HepG2 (cell line): Measurements from ENCODE around the gene TSC22D1. TPM values are rescaled to one million over a fixed set of nuclear protein-coding genes. Genes with fewer than 3 reads are reported as not detected.

Experiments
- ATAC-seq: fragments of 200-7000 bp; cut with Tn5 transposase; 3 replicates; pipeline ENCODE4 v1.9.1; 2020; ENCODE audit warnings: mild to moderate bottlenecking, moderate library complexity
- BruUV-seq: library from RNA; stranded (reverse); fragments of 400-500 nt; replicated peaks from 2 replicates; lab custom pipeline; 2021; lab: Mats Ljungman, UMichigan
- CTCF ChIA-PET: fragments of 300-600 bp; formaldehyde crosslinking; extraction: SDS; loops from one replicate; lab custom pipeline; 2021; ENCODE audit warnings: low total read pairs, inconsistent platforms, low intra/inter-chr PET ratio; lab: Yijun Ruan, JAX
- POLR2A ChIA-PET: fragments of 350-600 bp; sonication (Branson Sonifier 250); formaldehyde crosslinking; loops from one replicate; lab custom pipeline; 2020; ENCODE audit warnings: antibody characterized with exemption, inconsistent platforms; lab: Yijun Ruan, JAX
- DNase-seq: peaks from one replicate; pipeline ENCODE4 v3.0.0-alpha.2; 2015; ENCODE audit warnings: low spot score
- FAIRE-seq: peaks from 3 replicates; lab custom pipeline; 2011; peaks lifted over from hg19 to GRCh38; lab: Jason Lieb, UNC
- H2AFZ ChIP-seq: one replicate; pipeline ENCODE4 v1.6.1; 2011; ENCODE audit warnings: low read length, inconsistent platforms
- H3K27ac ChIP-seq: fragments of 300-600 bp; 3 replicates; pipeline ENCODE4 v1.8.0; 2011; ENCODE audit warnings: mixed run types, mild to moderate bottlenecking, mixed read lengths, low read length, inconsistent platforms; ENCODE audit not compliant: insufficient read depth; ENCODE audit errors: extremely low read length
- H3K27me3 ChIP-seq, 2 experiments: fragments of 200-600 bp in 1 of 2; 2 replicates in 1 of 2; 3 replicates in 1 of 2; pipeline versions ENCODE4 v1.6.0 to v1.8.0; 2011; ENCODE audit warnings: low read length in 2 of 2, mild to moderate bottlenecking in 2 of 2, moderate library complexity in 2 of 2, inconsistent platforms in 1 of 2; ENCODE audit not compliant: insufficient read depth in 2 of 2, control insufficient read depth in 1 of 2
- H3K36me3 ChIP-seq, 2 experiments: fragments of 200-600 bp in 1 of 2; replicated peaks in 1 of 2; 2 replicates in 1 of 2; 3 replicates in 1 of 2; pipeline versions ENCODE4 v1.5.1 to v1.8.0; 2011; ENCODE audit warnings: low read length in 2 of 2, inconsistent platforms in 1 of 2; ENCODE audit not compliant: insufficient read depth in 2 of 2, control insufficient read depth in 1 of 2
- H3K4me1 ChIP-seq: 2 replicates; pipeline ENCODE4 v1.5.1; 2012; ENCODE audit warnings: low read length, inconsistent platforms; ENCODE audit not compliant: insufficient read depth
- H3K4me2 ChIP-seq: 2 replicates; pipeline ENCODE4 v1.6.0; 2011; ENCODE audit warnings: low read depth, low read length, inconsistent platforms
- H3K4me3 ChIP-seq, 3 experiments: fragments of 200-600 bp in 1 of 3; sonication (generic), shearing (Covaris generic) in 1 of 3; replicated peaks in 1 of 3; 2 replicates each; pipeline ENCODE4 v1.5.1; 2011 to 2016; ENCODE audit warnings: low read length in 3 of 3, inconsistent platforms in 2 of 3, low read depth in 2 of 3, mild to moderate bottlenecking in 2 of 3, control low read depth in 1 of 3, mixed read lengths in 1 of 3; ENCODE audit not compliant: insufficient read depth in 1 of 3
- H3K79me2 ChIP-seq: one replicate; pipeline ENCODE4 v1.6.1; 2011; ENCODE audit warnings: low read length, inconsistent platforms; ENCODE audit not compliant: insufficient read depth
- H3K9ac ChIP-seq: 2 replicates; pipeline ENCODE4 v1.6.0; 2011; ENCODE audit warnings: mild to moderate bottlenecking, low read depth, low read length, inconsistent platforms; ENCODE audit not compliant: insufficient read depth
- H3K9me3 ChIP-seq: 2 replicates; pipeline ENCODE4 v1.5.1; 2012; ENCODE audit warnings: mild to moderate bottlenecking, low read length
- H4K20me1 ChIP-seq: 2 replicates; pipeline ENCODE4 v1.6.0; 2011; ENCODE audit warnings: inconsistent platforms, mild to moderate bottlenecking, low read length, moderate library complexity; ENCODE audit not compliant: insufficient read depth
- AHR ChIP-seq: IDR thresholded peaks from 2 replicates; pipeline ENCODE4 v1.6.1; 2018; ENCODE audit warnings: missing genetic modification reagents, missing compliant biosample characterization
- CENPX ChIP-seq: sonication (generic); formaldehyde crosslinking; IDR thresholded peaks from 2 replicates; pipeline ENCODE4 v1.9.0; 2021; ENCODE audit warnings: mild to moderate bottlenecking, missing genetic modification reagents, moderate library complexity
- EZH2 ChIP-seq: conservative IDR thresholded peaks from 2 replicates; pipeline ENCODE4 v1.6.1; 2012; ENCODE audit warnings: mild to moderate bottlenecking, low read depth, low read length, moderate library complexity
- KDM3A ChIP-seq: IDR thresholded peaks from 2 replicates; pipeline ENCODE4 v1.6.1; 2018; ENCODE audit warnings: low read depth, missing compliant biosample characterization
- MTA1 ChIP-seq: sonication (generic); formaldehyde crosslinking; IDR thresholded peaks from 2 replicates; pipeline ENCODE4 v1.4.0; 2020; ENCODE audit warnings: missing genetic modification reagents, mild to moderate bottlenecking, borderline replicate concordance
- MXD3 ChIP-seq: IDR thresholded peaks from 2 replicates; pipeline ENCODE4 v1.6.1; 2016; ENCODE audit warnings: mild to moderate bottlenecking, missing biosample characterization, missing genetic modification reagents
- REL ChIP-seq: sonication (generic); formaldehyde crosslinking; conservative IDR thresholded peaks from 2 replicates; pipeline ENCODE4 v1.8.0; 2022; ENCODE audit warnings: mild to moderate bottlenecking, missing genetic modification reagents, moderate library complexity
- THYN1 ChIP-seq: sonication (generic); formaldehyde crosslinking; IDR thresholded peaks from 2 replicates; pipeline ENCODE4 v1.8.1; 2023; ENCODE audit warnings: low read depth, mild to moderate bottlenecking, moderate library complexity, missing genetic modification reagents, borderline replicate concordance
- ZMAT5 ChIP-seq: sonication (generic); formaldehyde crosslinking; IDR thresholded peaks from 2 replicates; pipeline ENCODE4 v1.5.0; 2020; ENCODE audit warnings: mild to moderate bottlenecking, low read depth, missing genetic modification reagents, borderline replicate concordance
- ZNF274 ChIP-seq: sonication (generic); formaldehyde crosslinking; IDR thresholded peaks from 2 replicates; pipeline ENCODE4 v1.5.1; 2020; ENCODE audit warnings: mild to moderate bottlenecking, missing genetic modification reagents
- ZNF318 ChIP-seq: sonication (generic); formaldehyde crosslinking; IDR thresholded peaks from 2 replicates; pipeline ENCODE4 v1.4.0; 2020; ENCODE audit warnings: mild to moderate bottlenecking, missing genetic modification reagents
- ZNF367 ChIP-seq: sonication (generic); formaldehyde crosslinking; IDR thresholded peaks from 2 replicates; pipeline ENCODE4 v1.4.0; 2020; ENCODE audit warnings: missing genetic modification reagents, borderline replicate concordance
- ZNF501 ChIP-seq: sonication (generic); formaldehyde crosslinking; IDR thresholded peaks from 2 replicates; pipeline ENCODE4 v1.5.1; 2020; ENCODE audit warnings: mild to moderate bottlenecking, moderate library complexity, missing genetic modification reagents
- ZNF513 ChIP-seq: sonication (generic); formaldehyde crosslinking; conservative IDR thresholded peaks from 2 replicates; pipeline ENCODE4 v1.5.0; 2020; ENCODE audit warnings: missing genetic modification reagents
- WGBS: methylation state at CpG from one replicate; pipeline ENCODE4 v1.1.6; 2017; ENCODE audit warnings: low lambda C conversion rate; 5-methylcytosine and 5-hydroxymethylcytosine counted together
- in situ Hi-C: cut with HindIII; loops from 2 replicates; pipeline ENCODE4 v1.10.0; 2017; ENCODE audit warnings: low pct_unique_long_range_greater_than_20kb; ENCODE audit not compliant: extremely low pct_ligation_motif_present
- intact Hi-C: fragments of 100-400 bp; cut with micrococcal nuclease; formaldehyde crosslinking; loops from one replicate; pipeline ENCODE4 v1.10.0; 2022; ENCODE audit not compliant: unreplicated experiment
- polyA plus RNA-seq, 8 experiments: library from polyadenylated mRNA; depleted of rRNA in 3 of 8; stranded (reverse) in 7 of 8; unstranded in 1 of 8; fragments of >200 nt; fragmentation: Illumina TruSeq in 4 of 8; extraction: Trizol in 4 of 8; gene quantifications; 2 replicates each; pipeline versions ENCODE4 v1.2.1 to v1.2.3, GENCODE V29; 2011 to 2016; ENCODE audit warnings: low read depth in 4 of 8, missing spikeins in 1 of 8, mixed read lengths in 1 of 8; ENCODE audit not compliant: insufficient read depth in 1 of 8
- total RNA-seq, 5 experiments: library from RNA; depleted of rRNA; stranded (reverse); fragments of >200 nt; fragmentation: Illumina TruSeq; extraction: Trizol; gene quantifications; 2 replicates each; pipeline ENCODE4 v1.2.3, GENCODE V29; 2016; ENCODE audit warnings: low read depth in 1 of 5

Gene TSC22D1
- total and polyA plus RNA-seq, 2 of the 13 experiments (the other 11 are each of a cell fraction or from before 2014, with no cell fraction given), result 18.4 to 35.7 TPM

GRCh38 chr13:44464471-44464870 lies 111.7 kb downstream of the TSC22D1 start (continued):
- TF ChIP-seq ZNF513 (CRISPR knock-in tag), result no peak
- no peak for TF ChIP-seq EZH2
- no peak for TF ChIP-seq MTA1 (CRISPR knock-in tag)
- TF ChIP-seq MXD3 (CRISPR knock-in tag), result no peak
- TF ChIP-seq ZNF501 (CRISPR knock-in tag), result no peak
- no peak for TF ChIP-seq ZNF274 (CRISPR knock-in tag)

GRCh38 chr13:44463759-44464158 lies 112.4 kb downstream of the TSC22D1 start:
- Histone ChIP-seq H3K9ac (no peak overlapping the region), H3K27me3 (no peaks in the 10 kb centered on the region), H3K27ac (no peak overlapping the region), H3K79me2 (no peaks in the 10 kb centered on the region), H2AFZ (no peak overlapping the region), H3K4me3 (no peak overlapping the region), H3K36me3 (no peaks in the 10 kb centered on the region), H3K4me1 (no peaks in the 10 kb centered on the region), H4K20me1 (no peaks in the 10 kb centered on the region), H3K4me2 (no peak overlapping the region), H3K9me3 (no peaks in the 10 kb centered on the region)
- 90% methylated on average over 1 of the region's 1 CpG for WGBS
- BruUV-seq, result no TSS peak
- ATAC-seq (no peak), DNase-seq (no peak), FAIRE-seq (no peak)
- intact Hi-C loops, result no loop called here
- in situ Hi-C loops, result no loop called here
- ChIA-PET CTCF (no interaction called here), POLR2A (no interaction called here)
- TF ChIP-seq THYN1 (CRISPR knock-in tag) (no peak), REL (CRISPR knock-in tag) (no peak), AHR (no peak), ZMAT5 (CRISPR knock-in tag) (no peak), KDM3A (CRISPR knock-in tag) (no peak), CENPX (no peak), ZNF318 (CRISPR knock-in tag) (no peak), ZNF367 (no peak)
